Immature natural killer cell (primary cell): Measurements from ENCODE around the gene BCO1. TPM values are rescaled to one million over a fixed set of nuclear protein-coding genes. Genes with fewer than 3 reads are reported as not detected.

Source experiments
- DNase-seq, 3 donors: peaks; one replicate each; pipeline ENCODE4 v3.0.0; 2022; ENCODE audit warnings: mixed read lengths in 1 of 3
- H3K27ac Mint-ChIP-seq, 6 donors: one replicate each; pipeline ENCODE4 v1.8.0; 2020; ENCODE audit warnings: mixed read lengths in 6 of 6, mild to moderate bottlenecking in 5 of 6, inconsistent platforms in 4 of 6, moderate library complexity in 3 of 6
- H3K27me3 Mint-ChIP-seq, 3 donors: one replicate each; pipeline ENCODE4 v1.8.0; 2020 to 2021; ENCODE audit warnings: low read depth in 3 of 3, mild to moderate bottlenecking in 3 of 3, mixed read lengths in 3 of 3, moderate library complexity in 3 of 3, inconsistent platforms in 1 of 3
- H3K36me3 Mint-ChIP-seq, 3 donors: one replicate each; pipeline ENCODE4 v1.8.0; 2020; ENCODE audit warnings: mixed read lengths in 3 of 3, inconsistent platforms in 2 of 3, mild to moderate bottlenecking in 2 of 3
- H3K4me1 Mint-ChIP-seq, 2 donors: one replicate each; pipeline ENCODE4 v1.8.0; 2020; ENCODE audit warnings: inconsistent platforms in 2 of 2, mild to moderate bottlenecking in 2 of 2, mixed read lengths in 2 of 2, moderate library complexity in 1 of 2
- H3K4me3 Mint-ChIP-seq, 5 donors: one replicate each; pipeline ENCODE4 v1.8.0; 2020; ENCODE audit warnings: mild to moderate bottlenecking in 5 of 5, mixed read lengths in 5 of 5, inconsistent platforms in 3 of 5, moderate library complexity in 3 of 5
- H3K9me3 Mint-ChIP-seq, 6 donors: one replicate each; pipeline ENCODE4 v1.8.0; 2020; ENCODE audit warnings: mild to moderate bottlenecking in 6 of 6, mixed read lengths in 6 of 6, inconsistent platforms in 4 of 6, moderate library complexity in 3 of 6
- polyA plus RNA-seq, 3 donors: library from polyadenylated mRNA; unstranded; fragments of 300-500 nt; fragmentation: Illumina TruSeq; gene quantifications; one replicate each; pipeline ENCODE4 v1.2.3, GENCODE V29; 2021

The BCO1 gene
- polyA plus RNA-seq, 3 donors from 2014 or later: not detected

DNA sequence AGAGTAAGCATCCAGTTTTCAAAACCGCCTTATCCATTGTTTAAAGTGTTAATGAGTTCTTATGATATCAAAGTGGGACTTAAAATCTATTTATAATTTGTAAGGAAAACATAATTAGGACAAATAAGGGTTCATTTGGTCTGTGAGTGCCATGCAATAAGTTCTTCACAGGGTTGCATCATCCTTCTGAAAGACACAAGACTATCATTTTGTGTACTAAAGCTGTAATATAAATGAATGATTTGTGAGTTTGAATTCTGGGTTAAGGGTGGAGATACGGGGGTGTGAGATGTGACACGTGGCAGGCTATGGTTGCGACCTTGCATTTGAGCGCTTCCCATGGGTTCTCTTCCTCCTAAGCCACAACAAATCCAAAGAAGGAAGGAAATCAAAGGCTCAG lies 83.0 kb downstream of the BCO1 start:
- Mint-ChIP-seq H3K27me3 (peaks cover 0 to 8% (median 2%) of the 10 kb centered on the region in 3 donors), H3K4me1 (peaks cover 17% of the 10 kb centered on the region in 2 donors), H3K36me3 (no peaks in the 10 kb centered on the region), H3K27ac (no peak overlapping the region), H3K4me3 (no peak overlapping the region), H3K9me3 (no peaks in the 10 kb centered on the region)
- DNase-seq: no peak

GRCh38 chr16:81324808-81325207 lies 86.3 kb downstream of the BCO1 start:
- no peak for DNase-seq
- Mint-ChIP-seq H3K9me3 (no peaks in the 10 kb centered on the region), H3K36me3 (no peaks in the 10 kb centered on the region), H3K4me3 (no peak overlapping the region), H3K27ac (no peak overlapping the region), H3K27me3 (peaks cover 0 to 3% (median 2%) of the 10 kb centered on the region in 3 donors), H3K4me1 (peaks cover 4 to 6% of the 10 kb centered on the region in 2 donors)

DNA sequence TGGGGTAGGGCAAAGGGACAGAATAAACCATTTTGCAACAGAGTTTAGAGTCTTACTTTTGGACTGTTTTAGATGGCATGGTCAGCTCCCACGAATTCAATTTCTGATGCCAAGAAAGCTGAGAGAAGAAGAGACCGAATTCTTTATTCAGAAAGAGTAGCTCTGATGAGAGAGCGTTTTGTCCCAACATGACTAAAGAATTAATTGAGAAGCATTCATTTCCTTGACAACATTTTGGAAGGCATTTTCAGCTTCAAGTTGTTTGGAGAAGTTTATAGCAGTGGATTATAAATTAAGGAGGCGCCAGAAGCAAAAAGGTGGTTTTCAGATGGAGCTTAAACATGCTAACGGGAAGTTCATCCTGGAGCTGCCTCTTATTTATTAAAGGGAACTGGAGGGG lies 88.5 kb downstream of the BCO1 start:
- H3K27me3 Mint-ChIP-seq: peaks cover 0 to 2% (median 2%) of the 10 kb centered on the region in 3 donors
- peaks cover 4 to 8% of the 10 kb centered on the region in 2 donors for H3K4me1 Mint-ChIP-seq
- no peak for DNase-seq
- no peaks in the 10 kb centered on the region for H3K9me3 Mint-ChIP-seq
- no peak overlapping the region for H3K27ac Mint-ChIP-seq
- H3K36me3 Mint-ChIP-seq: no peaks in the 10 kb centered on the region
- no peak overlapping the region for H3K4me3 Mint-ChIP-seq

DNA sequence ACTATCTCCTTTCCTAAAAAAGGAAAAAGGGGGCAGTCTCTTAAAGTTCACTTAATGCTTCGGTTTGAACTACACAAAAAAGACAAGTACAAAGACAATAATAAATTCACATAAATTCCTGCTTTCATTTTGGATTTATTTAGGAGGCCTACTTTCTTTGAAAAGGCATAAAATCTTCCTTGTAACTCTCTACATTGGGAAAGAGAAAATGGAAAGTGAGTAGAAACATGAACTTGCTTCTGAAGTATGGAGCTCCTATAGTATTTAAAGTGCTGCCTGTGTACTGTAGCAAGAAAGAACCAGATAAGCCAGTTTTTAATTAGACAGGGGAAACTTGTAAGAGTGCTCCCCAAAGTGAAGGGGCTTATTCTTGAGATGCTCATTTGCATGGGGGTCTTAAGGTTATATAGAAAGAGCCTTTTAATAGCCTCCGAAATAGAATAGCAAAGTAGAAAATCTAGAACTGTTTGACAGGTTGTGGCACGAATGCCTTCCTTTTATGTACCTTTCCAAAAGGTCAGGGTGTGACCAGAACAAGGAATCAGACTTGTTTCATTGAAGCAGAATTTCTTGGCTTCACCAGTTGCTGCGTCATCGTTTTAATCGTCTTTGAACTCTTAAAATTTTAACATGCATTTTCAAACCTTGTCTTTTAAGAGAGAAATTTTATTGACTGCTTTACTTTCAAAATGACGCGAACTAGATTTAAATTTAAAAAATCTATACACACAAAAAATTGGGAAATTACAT lies 89.1 kb downstream of the BCO1 start:
- H3K4me3 Mint-ChIP-seq: no peak overlapping the region
- peaks cover 4 to 8% of the 10 kb centered on the region in 2 donors for H3K4me1 Mint-ChIP-seq
- DNase-seq: no peak
- H3K27ac Mint-ChIP-seq: no peak overlapping the region
- H3K36me3 Mint-ChIP-seq: no peaks in the 10 kb centered on the region
- no peaks in the 10 kb centered on the region for H3K9me3 Mint-ChIP-seq
- H3K27me3 Mint-ChIP-seq: peaks cover 0 to 4% (median 2%) of the 10 kb centered on the region in 3 donors

DNA sequence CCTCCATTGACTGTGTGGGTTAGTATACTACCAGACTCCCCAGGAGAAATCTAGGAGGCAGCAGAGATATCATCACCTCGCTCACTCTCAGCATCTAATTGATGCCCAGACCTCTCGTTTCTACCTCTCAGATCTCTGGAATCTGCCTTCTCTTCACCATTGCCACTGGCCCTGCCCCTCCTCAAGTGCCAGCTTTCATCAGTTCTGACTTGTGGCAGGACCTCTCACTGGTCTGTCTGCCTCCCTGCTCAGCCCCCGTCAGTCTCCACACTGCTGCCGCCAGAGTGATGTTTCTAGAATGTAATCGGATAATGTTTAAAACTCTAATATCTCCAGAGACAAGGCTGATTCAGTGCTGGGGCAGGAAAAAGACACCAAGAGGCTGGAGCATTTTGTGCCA lies 91.5 kb downstream of the BCO1 start:
- Mint-ChIP-seq H3K4me3 (no peak overlapping the region), H3K9me3 (no peaks in the 10 kb centered on the region), H3K36me3 (no peaks in the 10 kb centered on the region), H3K4me1 (peaks cover 0 to 8% of the 10 kb centered on the region in 2 donors), H3K27me3 (peaks cover 0 to 4% (median 0%) of the 10 kb centered on the region in 3 donors), H3K27ac (peak overlapping the region in 1 of 6 donors; percentile 11)
- DNase-seq: no peak

GRCh38 chr16:81333356-81333755 lies 94.9 kb downstream of the BCO1 start:
- Mint-ChIP-seq H3K4me1 (peaks cover 0 to 8% of the 10 kb centered on the region in 2 donors), H3K36me3 (peaks cover 0 to 2% (median 0%) of the 10 kb centered on the region in 3 donors), H3K27ac (no peak overlapping the region), H3K9me3 (no peaks in the 10 kb centered on the region), H3K27me3 (peaks cover 0 to 4% (median 0%) of the 10 kb centered on the region in 3 donors), H3K4me3 (no peak overlapping the region)
- no peak for DNase-seq

GRCh38 chr16:81335669-81336068 lies 97.2 kb downstream of the BCO1 start:
- Mint-ChIP-seq H3K27ac (no peak overlapping the region), H3K4me1 (no peaks in the 10 kb centered on the region), H3K36me3 (peaks cover 0 to 6% (median 5%) of the 10 kb centered on the region in 3 donors), H3K27me3 (peaks cover 0 to 4% (median 0%) of the 10 kb centered on the region in 3 donors), H3K9me3 (no peaks in the 10 kb centered on the region), H3K4me3 (no peak overlapping the region)
- DNase-seq: no peak

- Mint-ChIP-seq H3K9me3 (peaks cover 0 to 2% (median 0%) of the 10 kb centered on the region in 6 donors), H3K4me1 (no peaks in the 10 kb centered on the region), H3K36me3 (peaks cover 0 to 11% (median 5%) of the 10 kb centered on the region in 3 donors), H3K27me3 (peaks cover 0 to 4% (median 0%) of the 10 kb centered on the region in 3 donors), H3K4me3 (no peak overlapping the region), H3K27ac (no peak overlapping the region)
- DNase-seq: no peak
Observed at GRCh38 chr16:81337097-81337496, 98.6 kb downstream of the BCO1 start.

Other genes starting within 250 kb of the BCO1 start
- gene CMC2, start 231.8 kb upstream of the BCO1 start, polyA plus RNA-seq: 100 to 1,000 TPM in 2 of 3 donors, 10 to 100 TPM in 1; 89.9 to 132 (median 113) TPM
- gene CENPN, start 231.5 kb upstream of the BCO1 start, polyA plus RNA-seq: 10 to 100 TPM in 1 of 3 donors, 1 to 10 TPM in 2; 4.5 to 11.6 (median 7.8) TPM
- gene ATMIN, start 202.8 kb upstream of the BCO1 start, polyA plus RNA-seq: 10 to 100 TPM; 25.4 to 51.0 (median 26.4) TPM
- under 1 TPM in 1 of 3 donors, not detected in 2; 0.16 TPM for gene C16orf46, start 161.5 kb upstream of the BCO1 start, polyA plus RNA-seq
- gene GCSH, start 142.3 kb upstream of the BCO1 start, polyA plus RNA-seq: 10 to 100 TPM in 1 of 3 donors, 1 to 10 TPM in 2; 6.6 to 11.5 (median 8.3) TPM
- 1 to 10 TPM; 1.3 to 2.8 (median 2.0) TPM for gene GAN, start 76.3 kb downstream of the BCO1 start, polyA plus RNA-seq
- 1 to 10 TPM in 1 of 3 donors, under 1 TPM in 1, not detected in 1; 0.53 to 1.7 TPM for gene CMIP, start 206.1 kb downstream of the BCO1 start, polyA plus RNA-seq